Mesothelial cell of epicardium (in vitro differentiated cells): ENCODE results near the gene WNT8B. TPM values are rescaled to one million over a fixed set of nuclear protein-coding genes. Genes with fewer than 3 reads are reported as not detected.

Experiments used
- DNase-seq, 2 experiments: peaks; one replicate each; pipeline ENCODE4 v3.0.0; 2021; ENCODE audit warnings: low spot score in 2 of 2; ENCODE audit not compliant: unreplicated experiment in 2 of 2
- H3K27ac Mint-ChIP-seq: 2 replicates; pipeline ENCODE4 v1.8.0; 2021; ENCODE audit warnings: mixed read lengths
- H3K27me3 Mint-ChIP-seq: 2 replicates; pipeline ENCODE4 v1.8.0; 2021; ENCODE audit warnings: low read depth, mixed read lengths
- H3K36me3 Mint-ChIP-seq: 2 replicates; pipeline ENCODE4 v1.8.0; 2021; ENCODE audit warnings: mixed read lengths
- H3K4me1 Mint-ChIP-seq: 2 replicates; pipeline ENCODE4 v1.8.0; 2021; ENCODE audit warnings: mixed read lengths
- H3K4me3 Mint-ChIP-seq: 2 replicates; pipeline ENCODE4 v1.8.0; 2021; ENCODE audit warnings: mild to moderate bottlenecking, moderate library complexity, mixed read lengths
- H3K9me3 Mint-ChIP-seq: 2 replicates; pipeline ENCODE4 v1.8.0; 2021; ENCODE audit warnings: mixed read lengths
- CTCF ChIP-seq: fragments of 200-600 bp; sonication (generic); IDR thresholded peaks from one replicate; pipeline ENCODE4 v1.5.0; 2021; ENCODE audit warnings: antibody characterized with exemption; ENCODE audit not compliant: unreplicated experiment
- total RNA-seq: library from RNA; stranded (reverse); gene quantifications from 3 replicates; pipeline ENCODE4 v1.2.1, GENCODE V29; 2021

WNT8B gene
- total RNA-seq, 1 donor from 2014 or later = 0.69 TPM

DNA sequence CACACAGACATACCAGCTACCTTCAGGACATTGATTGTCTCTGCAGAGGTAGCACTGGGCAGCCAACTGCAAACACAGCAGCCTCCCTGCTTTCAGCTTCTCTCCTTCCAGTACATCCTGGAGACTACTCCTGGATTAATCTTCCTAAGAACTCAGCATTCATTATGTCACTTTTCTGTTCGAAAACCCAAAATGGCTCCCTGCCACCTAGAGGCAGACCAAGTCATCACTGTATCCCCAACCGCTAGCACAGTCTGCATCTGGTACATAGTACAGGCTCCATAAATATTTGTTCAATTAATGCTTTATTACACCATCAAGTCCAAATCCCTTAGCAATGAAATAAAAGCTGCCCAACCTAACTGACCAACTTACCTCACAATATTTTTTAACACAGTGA lies 61.8 kb downstream of the WNT8B start:
- TF ChIP-seq CTCF = no peak
- DNase-seq = no peak
- no peak overlapping the region for H3K4me3 Mint-ChIP-seq
- no peak overlapping the region for H3K27ac Mint-ChIP-seq
- peaks cover 18% of the 10 kb centered on the region for H3K27me3 Mint-ChIP-seq
- peaks cover 21% of the 10 kb centered on the region for H3K36me3 Mint-ChIP-seq
- peaks cover 9% of the 10 kb centered on the region for H3K4me1 Mint-ChIP-seq
- no peaks in the 10 kb centered on the region for H3K9me3 Mint-ChIP-seq

- TF ChIP-seq CTCF = no peak
- peaks cover 18% of the 10 kb centered on the region for H3K36me3 Mint-ChIP-seq
- H3K4me1 Mint-ChIP-seq = peaks cover 14% of the 10 kb centered on the region
- no peaks in the 10 kb centered on the region for H3K27me3 Mint-ChIP-seq
- H3K27ac Mint-ChIP-seq = no peak overlapping the region
- DNase-seq = no peak
- H3K9me3 Mint-ChIP-seq = no peaks in the 10 kb centered on the region
- H3K4me3 Mint-ChIP-seq = peak overlapping the region; percentile 99
Measured at GRCh38 chr10:100528123-100528886, 65.5 kb downstream of the WNT8B start.

- H3K4me3 Mint-ChIP-seq = peak overlapping the region; percentile 99
- DNase-seq = no peak
- peaks cover 14% of the 10 kb centered on the region for H3K4me1 Mint-ChIP-seq
- peaks cover 15% of the 10 kb centered on the region for H3K36me3 Mint-ChIP-seq
- H3K27ac Mint-ChIP-seq = peak overlapping the region; percentile 94
- H3K27me3 Mint-ChIP-seq = no peaks in the 10 kb centered on the region
- no peak for TF ChIP-seq CTCF
- no peaks in the 10 kb centered on the region for H3K9me3 Mint-ChIP-seq
Measured at GRCh38 chr10:100528921-100529474, 66.2 kb downstream of the WNT8B start.

DNA sequence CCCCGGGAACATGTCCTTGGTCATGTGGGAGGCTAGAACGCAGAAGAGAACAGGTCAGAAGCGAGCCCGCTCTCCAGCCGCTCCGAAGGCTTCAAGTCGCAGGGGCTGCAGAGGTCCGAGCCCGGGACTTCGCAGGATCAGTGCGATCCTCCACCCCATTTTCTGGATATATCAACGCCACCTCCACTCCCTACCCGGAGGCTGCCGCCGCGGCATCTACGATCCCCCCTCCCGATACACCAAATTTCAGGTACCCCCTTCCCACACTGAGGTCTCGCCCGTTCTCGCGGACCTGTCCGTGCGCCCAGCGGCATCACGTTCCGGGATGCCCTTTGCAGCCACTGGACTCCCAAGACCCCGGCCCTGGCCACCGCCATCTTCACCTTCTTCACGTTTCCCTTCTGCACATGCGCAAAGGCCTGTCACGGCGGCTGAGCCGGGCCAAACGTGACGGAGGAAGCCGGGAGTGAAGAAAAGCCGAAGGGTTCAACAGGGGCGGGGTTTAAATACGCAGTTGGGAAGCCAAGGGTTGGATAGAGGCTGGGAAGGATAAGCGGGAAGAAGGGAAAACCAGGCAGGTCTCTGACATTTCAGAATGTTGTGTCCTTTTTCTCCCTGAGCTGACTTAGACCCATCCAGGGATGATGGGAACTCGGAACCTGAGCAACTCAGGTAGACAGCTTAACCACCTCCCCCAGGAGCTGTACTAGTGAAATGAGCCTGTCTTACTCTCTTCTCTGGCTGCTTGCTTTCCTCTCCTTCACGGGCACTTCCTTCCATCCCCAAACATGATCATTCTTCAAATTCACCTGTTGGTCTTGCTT lies 66.9 kb downstream of the WNT8B start, which contains the start of gene NDUFB8:
Gene NDUFB8 (minus strand): TSS at position 397 of the 824 bp plus-strand sequence. CDS start 20 bp downstream, at position 377.
- no peaks in the 10 kb centered on the region for H3K27me3 Mint-ChIP-seq
- peak within 1 kb of the TSS; percentile 94 for H3K27ac Mint-ChIP-seq
- peak within 1 kb of the TSS; percentile 99 for H3K4me3 Mint-ChIP-seq

More for the DNA sequence above, 66.9 kb downstream of the WNT8B start, which contains the start of gene NDUFB8:
- peak; percentile 68 to 86 for DNase-seq
- Mint-ChIP-seq H3K4me1 (peaks cover 14% of the 10 kb centered on the region), H3K36me3 (peaks cover 10% of the 10 kb centered on the region), H3K9me3 (no peaks in the 10 kb centered on the region)
- no peak for TF ChIP-seq CTCF
